Nephron progenitor cell (in vitro differentiated cells): ENCODE measurements around the gene STOM.

Source experiments
- DNase-seq: peaks from one replicate; pipeline ENCODE4 v3.0.0; 2021
- H3K27ac Mint-ChIP-seq: 2 replicates; pipeline ENCODE4 v1.8.0; 2021; ENCODE audit warnings: mild to moderate bottlenecking, moderate library complexity, mixed read lengths
- H3K27me3 Mint-ChIP-seq: 2 replicates; pipeline ENCODE4 v1.8.0; 2021; ENCODE audit warnings: mild to moderate bottlenecking, low read depth, mixed read lengths; ENCODE audit not compliant: poor library complexity
- H3K36me3 Mint-ChIP-seq: 2 replicates; pipeline ENCODE4 v1.8.0; 2021; ENCODE audit warnings: low read depth, mixed read lengths
- H3K4me1 Mint-ChIP-seq: 2 replicates; pipeline ENCODE4 v1.8.0; 2021; ENCODE audit warnings: mixed read lengths
- H3K4me3 Mint-ChIP-seq: 2 replicates; pipeline ENCODE4 v1.8.0; 2021; ENCODE audit warnings: mild to moderate bottlenecking, moderate library complexity, mixed read lengths
- H3K9me3 Mint-ChIP-seq: 2 replicates; pipeline ENCODE4 v1.8.0; 2021; ENCODE audit warnings: mild to moderate bottlenecking, moderate library complexity, mixed read lengths
- TF ChIP-seq, protein P1 (sequence below): fragments of 200-600 bp; sonication (generic); IDR thresholded peaks from 2 replicates; pipeline ENCODE4 v1.5.0; 2021; ENCODE audit warnings: antibody characterized with exemption

STOM gene

GRCh38 chr9:121340676-121341392, 29.2 kb downstream of the STOM start:
- Mint-ChIP-seq H3K4me1 (peaks cover 7% of the 10 kb centered on the region), H3K36me3 (no peaks in the 10 kb centered on the region), H3K4me3 (no peak overlapping the region), H3K9me3 (no peaks in the 10 kb centered on the region), H3K27ac (no peak overlapping the region), H3K27me3 (peaks cover 6% of the 10 kb centered on the region)
- TF ChIP-seq, protein P1, sequence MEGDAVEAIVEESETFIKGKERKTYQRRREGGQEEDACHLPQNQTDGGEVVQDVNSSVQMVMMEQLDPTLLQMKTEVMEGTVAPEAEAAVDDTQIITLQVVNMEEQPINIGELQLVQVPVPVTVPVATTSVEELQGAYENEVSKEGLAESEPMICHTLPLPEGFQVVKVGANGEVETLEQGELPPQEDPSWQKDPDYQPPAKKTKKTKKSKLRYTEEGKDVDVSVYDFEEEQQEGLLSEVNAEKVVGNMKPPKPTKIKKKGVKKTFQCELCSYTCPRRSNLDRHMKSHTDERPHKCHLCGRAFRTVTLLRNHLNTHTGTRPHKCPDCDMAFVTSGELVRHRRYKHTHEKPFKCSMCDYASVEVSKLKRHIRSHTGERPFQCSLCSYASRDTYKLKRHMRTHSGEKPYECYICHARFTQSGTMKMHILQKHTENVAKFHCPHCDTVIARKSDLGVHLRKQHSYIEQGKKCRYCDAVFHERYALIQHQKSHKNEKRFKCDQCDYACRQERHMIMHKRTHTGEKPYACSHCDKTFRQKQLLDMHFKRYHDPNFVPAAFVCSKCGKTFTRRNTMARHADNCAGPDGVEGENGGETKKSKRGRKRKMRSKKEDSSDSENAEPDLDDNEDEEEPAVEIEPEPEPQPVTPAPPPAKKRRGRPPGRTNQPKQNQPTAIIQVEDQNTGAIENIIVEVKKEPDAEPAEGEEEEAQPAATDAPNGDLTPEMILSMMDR = no peak
- no peak for DNase-seq

GRCh38 chr9:121339437-121339836, 30.6 kb downstream of the STOM start:
- Mint-ChIP-seq H3K27ac (no peak overlapping the region), H3K9me3 (no peaks in the 10 kb centered on the region), H3K36me3 (no peaks in the 10 kb centered on the region), H3K4me1 (peaks cover 7% of the 10 kb centered on the region), H3K27me3 (peaks cover 4% of the 10 kb centered on the region), H3K4me3 (no peak overlapping the region)
- TF ChIP-seq, protein P1 = no peak
- no peak for DNase-seq

- Mint-ChIP-seq H3K4me3 (no peak overlapping the region), H3K27me3 (no peaks in the 10 kb centered on the region), H3K4me1 (peaks cover 7% of the 10 kb centered on the region), H3K9me3 (no peaks in the 10 kb centered on the region), H3K27ac (no peak overlapping the region), H3K36me3 (no peaks in the 10 kb centered on the region)
- DNase-seq = no peak
- TF ChIP-seq, protein P1 = no peak
These were observed 33.4 kb downstream of the STOM start for GRCh38 chr9:121336665-121337064.

GRCh38 chr9:121333950-121334773, 35.9 kb downstream of the STOM start:
- TF ChIP-seq, protein P1 = no peak
- Mint-ChIP-seq H3K27me3 (peaks cover under 1% of the 10 kb centered on the region), H3K4me3 (no peak overlapping the region), H3K4me1 (no peaks in the 10 kb centered on the region), H3K27ac (peak overlapping the region; percentile 3), H3K9me3 (no peaks in the 10 kb centered on the region), H3K36me3 (peaks cover 12% of the 10 kb centered on the region)
- no peak for DNase-seq

GRCh38 chr9:121331992-121332685, 37.9 kb downstream of the STOM start:
- Mint-ChIP-seq H3K9me3 (no peaks in the 10 kb centered on the region), H3K27me3 (peaks cover 3% of the 10 kb centered on the region), H3K4me3 (no peak overlapping the region), H3K27ac (peak overlapping the region; percentile 51), H3K4me1 (no peaks in the 10 kb centered on the region), H3K36me3 (peaks cover 15% of the 10 kb centered on the region)
- TF ChIP-seq, protein P1 = no peak
- no peak for DNase-seq
